Smooth muscle cell (in vitro differentiated cells): ENCODE results near the gene CCDC178. TPM values are rescaled to one million over a fixed set of nuclear protein-coding genes. Genes with fewer than 3 reads are reported as not detected.

Experiments
- DNase-seq: peaks from one replicate; lab custom pipeline; 2025; ENCODE audit not compliant: unreplicated experiment; lab: John Stamatoyannopoulos, UW
- H2AFZ ChIP-seq: fragments of 200-600 bp; sonication (generic); 2 replicates; pipeline ENCODE4 v1.6.0; 2016; ENCODE audit warnings: antibody characterized with exemption, low read depth, mild to moderate bottlenecking
- H3F3A ChIP-seq: fragments of 200-600 bp; sonication (generic); 2 replicates; pipeline ENCODE4 v1.6.0; 2017; ENCODE audit warnings: antibody characterized with exemption, low read depth
- H3K27ac ChIP-seq: fragments of 200-600 bp; sonication (generic); 2 replicates; pipeline ENCODE4 v1.5.1; 2016; ENCODE audit warnings: low read depth, mild to moderate bottlenecking
- H3K27me3 ChIP-seq: fragments of 200-600 bp; sonication (generic); 2 replicates; pipeline ENCODE4 v1.6.1; 2016; ENCODE audit warnings: low read depth, mild to moderate bottlenecking
- H3K36me3 ChIP-seq: fragments of 200-600 bp; sonication (generic); 2 replicates; pipeline ENCODE4 v1.5.1; 2016; ENCODE audit warnings: low read depth
- H3K4me1 ChIP-seq: fragments of 200-600 bp; sonication (generic); 2 replicates; pipeline ENCODE4 v1.5.1; 2016; ENCODE audit warnings: low read depth
- H3K4me2 ChIP-seq: fragments of 200-600 bp; sonication (generic); 2 replicates; pipeline ENCODE4 v1.6.0; 2016; ENCODE audit warnings: mild to moderate bottlenecking
- H3K4me3 ChIP-seq: fragments of 200-600 bp; sonication (generic); 2 replicates; pipeline ENCODE4 v1.5.1; 2016; ENCODE audit warnings: mild to moderate bottlenecking
- H3K79me2 ChIP-seq: fragments of 200-600 bp; sonication (generic); 2 replicates; pipeline ENCODE4 v1.6.0; 2016; ENCODE audit warnings: low read depth, mild to moderate bottlenecking
- H3K9ac ChIP-seq: fragments of 200-600 bp; sonication (generic); 2 replicates; pipeline ENCODE4 v1.6.0; 2016; ENCODE audit warnings: low read depth
- H3K9me3 ChIP-seq: fragments of 200-600 bp; sonication (generic); replicated peaks from 2 replicates; pipeline ENCODE4 v1.5.1; 2016; ENCODE audit warnings: low read depth
- H4K20me1 ChIP-seq: fragments of 200-600 bp; sonication (generic); 2 replicates; pipeline ENCODE4 v1.6.0; 2016; ENCODE audit warnings: low read depth
- CTCF ChIP-seq: fragments of 200-600 bp; sonication (generic); IDR thresholded peaks from 2 replicates; pipeline ENCODE4 v1.5.1; 2017; ENCODE audit warnings: borderline replicate concordance, mild to moderate bottlenecking, antibody characterized with exemption; ENCODE audit not compliant: insufficient read depth, poor library complexity, severe bottlenecking
- WGBS: methylation state at CpG from one replicate; pipeline ENCODE4 v1.1.7; 2016; ENCODE audit warnings: low lambda C conversion rate; 5-methylcytosine and 5-hydroxymethylcytosine counted together
- polyA plus RNA-seq: library from polyadenylated mRNA; unstranded; fragments of >200 nt; fragmentation: Nextera tagmentation; extraction: Ambion mirVana; gene quantifications from 2 replicates; pipeline ENCODE4 v1.2.1, GENCODE V29; 2016
- total RNA-seq: library from RNA; depleted of rRNA; stranded (reverse); fragments of >200 nt; gene quantifications from 2 replicates; pipeline ENCODE4 v1.2.3, GENCODE V29; 2014

The CCDC178 gene
- total and polyA plus RNA-seq, 2 experiments from 2014 or later: not detected

GRCh38 chr18:33270297-33270696, 170.2 kb downstream of the CCDC178 start:
- WGBS: 57% methylated on average over 1 of the region's 1 CpG
- H3K27me3 ChIP-seq: no peaks in the 10 kb centered on the region

GRCh38 chr18:33269223-33269622, 171.3 kb downstream of the CCDC178 start:
- DNase-seq: no peak
- H2AFZ ChIP-seq: no peak overlapping the region
- no peaks in the 10 kb centered on the region for H3F3A ChIP-seq
- no peaks in the 10 kb centered on the region for H3K9me3 ChIP-seq
- H3K36me3 ChIP-seq: no peaks in the 10 kb centered on the region
- H3K9ac ChIP-seq: no peak overlapping the region
- no peak overlapping the region for H3K27ac ChIP-seq
- no peaks in the 10 kb centered on the region for H3K4me1 ChIP-seq
- no peak for TF ChIP-seq CTCF
- H3K79me2 ChIP-seq: no peaks in the 10 kb centered on the region
- no peaks in the 10 kb centered on the region for H3K27me3 ChIP-seq
- 34% methylated on average over 2 of the region's 2 CpGs for WGBS
- H4K20me1 ChIP-seq: no peaks in the 10 kb centered on the region
- H3K4me3 ChIP-seq: no peak overlapping the region
- H3K4me2 ChIP-seq: no peak overlapping the region

More at GRCh38 chr18:33270297-33270696, 170.2 kb downstream of the CCDC178 start:
- no peaks in the 10 kb centered on the region for H3K9me3 ChIP-seq
- no peak overlapping the region for H3K4me2 ChIP-seq
- no peak for DNase-seq
- H3F3A ChIP-seq: no peaks in the 10 kb centered on the region
- no peaks in the 10 kb centered on the region for H4K20me1 ChIP-seq
- no peaks in the 10 kb centered on the region for H3K79me2 ChIP-seq
- H3K36me3 ChIP-seq: no peaks in the 10 kb centered on the region
- no peak overlapping the region for H3K4me3 ChIP-seq
- H2AFZ ChIP-seq: no peak overlapping the region
- H3K27ac ChIP-seq: no peak overlapping the region
- TF ChIP-seq CTCF: no peak
- H3K9ac ChIP-seq: no peak overlapping the region
- no peaks in the 10 kb centered on the region for H3K4me1 ChIP-seq

GRCh38 chr18:33264566-33264965, 176.0 kb downstream of the CCDC178 start:
- Histone ChIP-seq H3K4me2 (no peak overlapping the region), H2AFZ (no peak overlapping the region)
- 48% methylated on average over 1 of the region's 1 CpG for WGBS

More at GRCh38 chr18:33264566-33264965, 176.0 kb downstream of the CCDC178 start:
- Histone ChIP-seq H4K20me1 (no peaks in the 10 kb centered on the region), H3K9me3 (no peaks in the 10 kb centered on the region), H3K79me2 (no peaks in the 10 kb centered on the region), H3K36me3 (no peaks in the 10 kb centered on the region), H3K27me3 (no peaks in the 10 kb centered on the region), H3K4me3 (no peak overlapping the region), H3K9ac (no peak overlapping the region), H3K4me1 (no peaks in the 10 kb centered on the region), H3F3A (no peaks in the 10 kb centered on the region), H3K27ac (no peak overlapping the region)
- no peak for DNase-seq
- no peak for TF ChIP-seq CTCF
